Measurements from ENCODE around the gene KREMEN2. TPM values are rescaled to one million over a fixed set of nuclear protein-coding genes. Genes with fewer than 3 reads are reported as not detected.
"Not testable (repeated sequence)": the region's sequence is repeated elsewhere in the genome, so short reads cannot be mapped to it uniquely, and the experiment has no call there.

The KREMEN2 gene
- total RNA-seq, 2 donors from 2014 or later, result 1.4 to 4.0 TPM

DNA sequence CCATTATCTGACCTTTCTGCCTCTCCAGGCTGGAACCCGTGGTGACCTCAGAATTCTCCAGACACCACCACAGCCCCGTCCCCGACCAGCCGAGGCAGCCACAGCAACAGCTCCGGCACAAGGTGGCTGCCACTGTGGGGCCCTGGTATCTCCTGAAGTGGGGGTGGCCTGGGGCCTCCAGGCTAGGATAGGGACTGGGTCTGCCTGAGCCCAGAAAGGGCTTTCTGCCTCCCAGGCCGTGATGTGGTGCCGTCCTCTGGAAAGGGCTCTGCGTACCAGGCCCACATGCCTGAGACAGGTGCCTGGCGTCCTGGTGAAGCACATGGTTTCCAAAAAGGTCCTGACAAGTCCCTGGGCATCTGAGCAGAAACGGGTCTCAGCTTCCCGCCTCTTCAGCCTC lies 35.3 kb upstream of the KREMEN2 start:
- DNase-seq (ENCODE audit: low spot score), result no peak
- Histone ChIP-seq H3K27me3 (replicated peaks; ENCODE audit: insufficient read depth) (no peaks in the 10 kb centered on the region), H3K27ac (peak overlapping the region in 1 of 2 donors; percentile 74), H3K9me3 (no peaks in the 10 kb centered on the region), H3K4me1 (replicated peaks) (peaks cover 10% of the 10 kb centered on the region), H3K36me3 (peaks cover 0 to 14% of the 10 kb centered on the region in 2 donors), H3K4me3 (no peak overlapping the region)
- no peak for TF ChIP-seq POLR2AphosphoS5 (IDR thresholded peaks at IDR 0.05)
- TF ChIP-seq, protein P1, sequence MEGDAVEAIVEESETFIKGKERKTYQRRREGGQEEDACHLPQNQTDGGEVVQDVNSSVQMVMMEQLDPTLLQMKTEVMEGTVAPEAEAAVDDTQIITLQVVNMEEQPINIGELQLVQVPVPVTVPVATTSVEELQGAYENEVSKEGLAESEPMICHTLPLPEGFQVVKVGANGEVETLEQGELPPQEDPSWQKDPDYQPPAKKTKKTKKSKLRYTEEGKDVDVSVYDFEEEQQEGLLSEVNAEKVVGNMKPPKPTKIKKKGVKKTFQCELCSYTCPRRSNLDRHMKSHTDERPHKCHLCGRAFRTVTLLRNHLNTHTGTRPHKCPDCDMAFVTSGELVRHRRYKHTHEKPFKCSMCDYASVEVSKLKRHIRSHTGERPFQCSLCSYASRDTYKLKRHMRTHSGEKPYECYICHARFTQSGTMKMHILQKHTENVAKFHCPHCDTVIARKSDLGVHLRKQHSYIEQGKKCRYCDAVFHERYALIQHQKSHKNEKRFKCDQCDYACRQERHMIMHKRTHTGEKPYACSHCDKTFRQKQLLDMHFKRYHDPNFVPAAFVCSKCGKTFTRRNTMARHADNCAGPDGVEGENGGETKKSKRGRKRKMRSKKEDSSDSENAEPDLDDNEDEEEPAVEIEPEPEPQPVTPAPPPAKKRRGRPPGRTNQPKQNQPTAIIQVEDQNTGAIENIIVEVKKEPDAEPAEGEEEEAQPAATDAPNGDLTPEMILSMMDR (IDR thresholded peaks at IDR 0.05), result no peak
- no peak for TF ChIP-seq POLR2A (IDR thresholded peaks at IDR 0.05)
- 90% methylated on average over 11 of the region's 11 CpGs for WGBS
- intact Hi-C loops (cut with DNase I), result loop anchor here (5.0 kb wide), 1 partner anchor 56 kb away; no protein-coding TSS in a partner anchor

DNA sequence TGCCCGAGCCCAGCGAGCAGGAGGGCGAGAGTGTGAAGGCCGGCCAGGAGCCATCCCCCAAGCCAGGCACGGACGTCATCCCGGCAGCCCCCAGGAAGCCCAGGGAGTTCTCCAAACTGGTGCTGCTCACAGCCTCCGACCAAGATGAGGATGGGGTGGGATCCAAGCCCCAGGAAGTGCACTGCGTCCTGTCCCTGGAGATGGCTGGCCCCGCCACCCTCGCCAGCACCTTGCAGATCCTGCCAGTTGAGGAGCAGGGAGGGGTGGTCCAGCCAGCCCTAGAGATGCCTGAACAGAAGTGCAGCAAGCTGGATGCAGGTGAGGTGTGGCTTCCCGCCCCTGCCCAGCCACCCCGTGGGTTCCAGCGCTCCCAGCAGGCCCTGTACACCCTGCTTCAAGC lies 34.4 kb upstream of the KREMEN2 start:
- 95% methylated on average over 10 of the region's 14 CpGs for WGBS
- H3K4me1 ChIP-seq (replicated peaks), result peaks cover 10% of the 10 kb centered on the region
- H3K27ac ChIP-seq, result peak overlapping the region in 1 of 2 donors; percentile 74
- no peak for TF ChIP-seq POLR2A (IDR thresholded peaks at IDR 0.05)
- TF ChIP-seq, protein P1 (IDR thresholded peaks at IDR 0.05), result no peak
- TF ChIP-seq POLR2AphosphoS5 (IDR thresholded peaks at IDR 0.05), result no peak
- H3K27me3 ChIP-seq (replicated peaks; ENCODE audit: insufficient read depth), result no peaks in the 10 kb centered on the region
- peaks cover 0 to 14% of the 10 kb centered on the region in 2 donors for H3K36me3 ChIP-seq
- no peak for DNase-seq (ENCODE audit: low spot score)
- no peak overlapping the region for H3K4me3 ChIP-seq
- H3K9me3 ChIP-seq, result no peaks in the 10 kb centered on the region
- intact Hi-C loops (cut with DNase I), result loop anchor here (5.0 kb wide), 1 partner anchor 57 kb away; no protein-coding TSS in a partner anchor

DNA sequence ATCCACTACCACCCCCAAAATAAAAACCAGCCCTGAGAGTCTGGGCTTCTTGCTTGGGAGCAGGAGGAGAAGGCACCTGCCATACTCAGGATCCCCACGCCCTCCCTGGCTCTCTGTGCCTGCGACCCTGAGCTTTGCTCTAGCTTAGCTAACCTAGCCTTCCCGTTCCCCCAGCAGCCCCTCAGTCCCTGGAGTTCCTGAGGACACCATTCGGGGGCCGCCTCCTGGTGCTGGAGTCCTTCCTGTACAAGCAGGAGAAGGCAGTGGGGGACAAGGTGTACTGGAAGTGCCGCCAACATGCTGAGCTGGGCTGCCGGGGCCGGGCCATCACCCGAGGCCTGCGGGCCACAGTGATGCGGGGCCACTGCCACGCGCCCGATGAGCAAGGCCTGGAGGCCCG lies 33.8 kb upstream of the KREMEN2 start:
- Histone ChIP-seq H3K27me3 (replicated peaks; ENCODE audit: insufficient read depth) (no peaks in the 10 kb centered on the region), H3K9me3 (no peaks in the 10 kb centered on the region), H3K4me3 (no peak overlapping the region), H3K4me1 (replicated peaks) (peaks cover 10% of the 10 kb centered on the region), H3K27ac (no peak overlapping the region), H3K36me3 (peaks cover 0 to 14% of the 10 kb centered on the region in 2 donors)
- intact Hi-C loops (cut with DNase I), result no loop called here
- TF ChIP-seq POLR2A (IDR thresholded peaks at IDR 0.05), result no peak
- TF ChIP-seq, protein P1 (IDR thresholded peaks at IDR 0.05), result no peak
- TF ChIP-seq POLR2AphosphoS5 (IDR thresholded peaks at IDR 0.05), result no peak
- no peak for DNase-seq (ENCODE audit: low spot score)
- WGBS, result 93% methylated on average over 8 of the region's 15 CpGs

DNA sequence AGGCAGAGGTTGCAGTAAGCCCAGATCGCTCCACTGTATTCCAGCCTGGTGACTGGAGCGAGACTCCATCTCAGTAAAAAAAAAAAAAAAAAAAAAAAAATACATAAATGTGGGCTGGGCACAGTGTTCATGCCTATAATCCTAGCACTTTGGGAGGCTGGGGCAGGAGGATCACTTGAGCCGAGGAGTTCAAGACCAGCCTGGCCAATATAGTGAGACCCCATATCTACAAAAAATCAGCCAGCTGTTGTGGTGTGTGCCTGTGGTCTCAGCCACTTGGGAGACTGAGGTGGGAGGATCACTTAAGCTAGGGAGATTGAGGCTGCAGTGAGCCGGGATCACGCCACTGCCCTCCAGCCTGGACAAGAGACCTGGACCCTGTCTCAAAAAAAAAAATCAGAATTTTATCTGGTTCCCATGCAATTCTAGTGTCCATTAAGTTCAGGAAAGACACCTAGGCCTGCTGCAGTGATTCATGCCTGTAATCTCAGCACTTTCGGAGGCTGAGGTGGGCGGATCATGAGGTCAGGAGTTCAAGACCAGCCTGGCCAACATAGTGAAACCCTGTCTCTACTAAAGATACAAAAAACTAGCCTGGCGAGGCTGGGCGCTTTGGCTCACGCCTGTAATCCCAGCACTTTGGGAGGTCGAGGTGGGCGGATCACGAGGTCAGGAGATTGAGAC lies 32.7 kb upstream of the KREMEN2 start:
- DNase-seq (ENCODE audit: low spot score); H3K27me3 ChIP-seq (replicated peaks; ENCODE audit: insufficient read depth); H3K27ac ChIP-seq; intact Hi-C loops (cut with DNase I); H3K9me3 ChIP-seq; H3K4me3 ChIP-seq; H3K4me1 ChIP-seq (replicated peaks): not testable (repeated sequence)
- WGBS, result 89% methylated on average over 13 of the region's 13 CpGs
- peaks cover 0 to 17% of the 10 kb centered on the region in 2 donors for H3K36me3 ChIP-seq

DNA sequence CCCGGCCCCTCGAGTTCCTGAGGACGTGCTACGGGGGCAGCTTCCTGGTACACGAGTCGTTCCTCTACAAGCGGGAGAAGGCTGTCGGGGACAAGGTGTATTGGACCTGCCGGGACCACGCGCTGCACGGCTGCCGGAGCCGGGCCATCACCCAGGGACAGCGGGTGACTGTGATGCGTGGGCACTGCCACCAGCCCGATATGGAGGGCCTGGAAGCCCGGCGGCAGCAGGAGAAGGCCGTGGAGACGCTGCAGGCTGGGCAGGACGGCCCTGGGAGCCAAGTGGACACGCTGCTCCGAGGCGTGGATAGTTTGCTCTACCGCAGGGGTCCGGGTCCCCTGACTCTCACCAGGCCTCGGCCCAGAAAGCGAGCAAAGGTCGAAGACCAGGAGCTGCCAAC lies 30.9 kb upstream of the KREMEN2 start:
- TF ChIP-seq POLR2AphosphoS5 (IDR thresholded peaks at IDR 0.05), result no peak
- TF ChIP-seq, protein P1 (IDR thresholded peaks at IDR 0.05), result no peak
- no peak for TF ChIP-seq POLR2A (IDR thresholded peaks at IDR 0.05)
- Histone ChIP-seq H3K36me3 (peaks cover 8 to 31% of the 10 kb centered on the region in 2 donors), H3K4me3 (no peak overlapping the region), H3K4me1 (replicated peaks) (peaks cover 4% of the 10 kb centered on the region), H3K27ac (no peak overlapping the region), H3K27me3 (replicated peaks; ENCODE audit: insufficient read depth) (no peaks in the 10 kb centered on the region), H3K9me3 (no peaks in the 10 kb centered on the region)
- 92% methylated on average over 29 of the region's 30 CpGs for WGBS
- intact Hi-C loops (cut with DNase I), result no loop called here
- no peak for DNase-seq (ENCODE audit: low spot score)

All from prostate gland (tissue), 2 donors.